IPS-20b (cell line): ENCODE data around the gene DENR.

ENCODE experiments used
- H3K27ac ChIP-seq: one replicate; pipeline ENCODE4 v1.5.1; 2013; ENCODE audit warnings: low read length
- H3K27me3 ChIP-seq: 2 replicates; pipeline ENCODE4 v1.6.1; 2013; ENCODE audit warnings: mild to moderate bottlenecking, low read length, inconsistent platforms; ENCODE audit not compliant: insufficient read depth
- H3K36me3 ChIP-seq: 2 replicates; pipeline ENCODE4 v1.6.1; 2013; ENCODE audit warnings: low read depth, mild to moderate bottlenecking, inconsistent platforms, low read length, moderate library complexity; ENCODE audit not compliant: insufficient read depth
- H3K4me1 ChIP-seq: 2 replicates; pipeline ENCODE4 v1.6.1; 2013; ENCODE audit warnings: mild to moderate bottlenecking, control low read depth, inconsistent platforms, low read length, moderate library complexity; ENCODE audit not compliant: insufficient read depth
- H3K4me3 ChIP-seq: 2 replicates; pipeline ENCODE4 v1.5.1; 2013; ENCODE audit warnings: mild to moderate bottlenecking, low read length, inconsistent platforms
- H3K9ac ChIP-seq: 2 replicates; pipeline ENCODE4 v1.6.1; 2013; ENCODE audit warnings: low read depth, mild to moderate bottlenecking, inconsistent platforms, low read length, moderate library complexity
- H3K9me3 ChIP-seq: 2 replicates; pipeline ENCODE4 v1.6.1; 2013; ENCODE audit warnings: mild to moderate bottlenecking, low read depth, low read length, inconsistent platforms; ENCODE audit not compliant: insufficient read depth

DENR gene

GRCh38 chr12:122724641-122725243, 27.9 kb upstream of the DENR start:
- H3K4me3 ChIP-seq, result no peak overlapping the region
- H3K36me3 ChIP-seq, result no peaks in the 10 kb centered on the region
- H3K27me3 ChIP-seq, result no peaks in the 10 kb centered on the region
- no peaks in the 10 kb centered on the region for H3K9me3 ChIP-seq
- no peak overlapping the region for H3K27ac ChIP-seq
- H3K4me1 ChIP-seq, result 0 out of 2 replicates have a peak, but pooled peaks cover 4% of the 10 kb centered on the region
- no peak overlapping the region for H3K9ac ChIP-seq

GRCh38 chr12:122725452-122726079, 27.1 kb upstream of the DENR start:
- no peak overlapping the region for H3K27ac ChIP-seq
- no peaks in the 10 kb centered on the region for H3K36me3 ChIP-seq
- no peak overlapping the region for H3K4me3 ChIP-seq
- H3K4me1 ChIP-seq, result 0 out of 2 replicates have a peak, but pooled peaks cover 4% of the 10 kb centered on the region
- no peaks in the 10 kb centered on the region for H3K27me3 ChIP-seq
- peak overlapping the region; percentile 20; the same call in 1 of the 2 replicates for H3K9ac ChIP-seq
- H3K9me3 ChIP-seq, result no peaks in the 10 kb centered on the region

- H3K27ac ChIP-seq, result no peak overlapping the region
- 0 out of 2 replicates have a peak, but pooled peaks cover 4% of the 10 kb centered on the region for H3K4me1 ChIP-seq
- H3K9me3 ChIP-seq, result no peaks in the 10 kb centered on the region
- H3K27me3 ChIP-seq, result no peaks in the 10 kb centered on the region
- no peak overlapping the region for H3K4me3 ChIP-seq
- peak overlapping the region; percentile 20; the same call in 1 of the 2 replicates for H3K9ac ChIP-seq
- H3K36me3 ChIP-seq, result no peaks in the 10 kb centered on the region
Measured at GRCh38 chr12:122726080-122726558, 26.5 kb upstream of the DENR start.

GRCh38 chr12:122729583-122730214, 22.9 kb upstream of the DENR start:
- Histone ChIP-seq H3K36me3 (no peaks in the 10 kb centered on the region), H3K4me3 (no peak overlapping the region), H3K27ac (no peak overlapping the region), H3K4me1 (0 out of 2 replicates have a peak, but pooled peaks cover 4% of the 10 kb centered on the region), H3K27me3 (no peaks in the 10 kb centered on the region), H3K9ac (no peak overlapping the region), H3K9me3 (no peaks in the 10 kb centered on the region)

DNA sequence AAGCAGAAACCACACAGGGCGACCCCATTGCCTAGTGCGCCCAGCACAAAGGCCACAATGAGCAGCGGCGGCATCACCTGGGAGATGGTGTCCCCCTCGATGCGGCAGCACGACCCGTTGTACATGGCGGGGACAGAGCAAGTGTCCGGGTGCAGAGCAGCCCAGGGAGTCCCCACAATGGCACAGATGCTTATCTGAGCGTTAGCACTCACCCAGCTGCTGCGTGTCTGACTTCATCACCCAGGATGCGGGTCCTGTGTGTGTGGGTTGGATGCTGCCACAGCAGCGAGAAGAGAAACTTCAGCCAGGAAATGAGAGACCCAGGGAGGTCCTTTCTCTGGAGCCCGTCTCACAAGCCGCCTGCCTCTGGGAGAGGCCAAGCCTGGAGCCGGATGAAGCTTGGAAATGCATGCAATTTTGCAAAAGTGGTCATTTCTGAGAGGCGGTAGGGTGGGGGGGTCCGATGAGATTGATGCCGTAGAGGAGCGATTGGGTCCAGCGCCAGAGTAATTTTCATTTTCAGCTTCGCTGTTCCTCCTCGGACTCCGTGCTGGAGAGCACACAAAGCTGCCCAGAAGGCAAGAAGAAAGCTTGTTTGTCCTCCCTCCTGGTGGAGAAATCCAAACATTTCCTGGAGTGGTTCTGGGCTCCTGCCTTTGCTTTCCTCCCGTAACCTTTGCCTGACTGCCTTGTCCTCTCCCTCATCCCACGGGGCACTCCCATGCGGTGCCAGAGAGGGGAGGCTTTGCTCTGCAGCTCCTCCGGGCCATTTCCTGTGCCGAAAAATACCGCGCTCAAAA, 22.2 kb upstream of the DENR start, which contains the start of gene HCAR1:
Gene HCAR1, minus strand, starts transcription at position 630 of the 800 bp plus-strand sequence. Its CDS starts 505 bp downstream, at position 125.
- 0 out of 2 replicates have a peak, but pooled peaks cover 4% of the 10 kb centered on the region for H3K4me1 ChIP-seq
- no peaks in the 10 kb centered on the region for H3K27me3 ChIP-seq
- no peak within 1 kb of the TSS for H3K27ac ChIP-seq
- H3K36me3 ChIP-seq, result no peaks in the 10 kb centered on the region
- no peak within 1 kb of the TSS for H3K4me3 ChIP-seq
- H3K9me3 ChIP-seq, result no peaks in the 10 kb centered on the region
- no peak within 1 kb of the TSS for H3K9ac ChIP-seq

- Histone ChIP-seq H3K27me3 (no peaks in the 10 kb centered on the region), H3K27ac (no peak overlapping the region), H3K4me1 (no peaks in the 10 kb centered on the region), H3K9ac (no peak overlapping the region), H3K9me3 (no peaks in the 10 kb centered on the region; the same call in 1 of the 2 replicates), H3K4me3 (no peak overlapping the region), H3K36me3 (no peaks in the 10 kb centered on the region)
Measured at GRCh38 chr12:122732170-122732569, 20.5 kb upstream of the DENR start.

GRCh38 chr12:122732611-122733010, 20.0 kb upstream of the DENR start:
- Histone ChIP-seq H3K27me3 (no peaks in the 10 kb centered on the region), H3K4me3 (no peak overlapping the region), H3K9ac (no peak overlapping the region), H3K36me3 (no peaks in the 10 kb centered on the region), H3K27ac (no peak overlapping the region), H3K4me1 (no peaks in the 10 kb centered on the region), H3K9me3 (no peaks in the 10 kb centered on the region; the same call in 1 of the 2 replicates)

DNA sequence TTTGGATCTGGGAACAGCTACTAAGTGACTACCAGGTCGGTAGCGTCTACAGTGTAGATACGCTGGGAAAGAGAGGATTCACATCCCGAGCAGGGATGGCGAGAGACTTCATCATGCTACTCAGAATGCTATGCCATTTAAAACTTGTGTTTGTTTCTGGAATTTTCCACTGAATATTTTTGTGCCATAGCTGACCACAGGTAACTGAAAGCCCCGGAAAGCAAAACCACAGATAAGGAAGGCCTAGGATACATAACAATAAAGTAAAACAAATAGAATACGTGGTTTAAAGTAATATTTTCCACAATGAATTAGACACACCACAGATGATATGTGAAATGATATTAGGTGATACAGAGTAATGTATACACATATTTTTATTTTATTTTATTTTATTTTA, 14.1 kb upstream of the DENR start:
- Histone ChIP-seq H3K9ac (no peak overlapping the region), H3K27ac (no peak overlapping the region), H3K27me3 (no peaks in the 10 kb centered on the region)

DNA sequence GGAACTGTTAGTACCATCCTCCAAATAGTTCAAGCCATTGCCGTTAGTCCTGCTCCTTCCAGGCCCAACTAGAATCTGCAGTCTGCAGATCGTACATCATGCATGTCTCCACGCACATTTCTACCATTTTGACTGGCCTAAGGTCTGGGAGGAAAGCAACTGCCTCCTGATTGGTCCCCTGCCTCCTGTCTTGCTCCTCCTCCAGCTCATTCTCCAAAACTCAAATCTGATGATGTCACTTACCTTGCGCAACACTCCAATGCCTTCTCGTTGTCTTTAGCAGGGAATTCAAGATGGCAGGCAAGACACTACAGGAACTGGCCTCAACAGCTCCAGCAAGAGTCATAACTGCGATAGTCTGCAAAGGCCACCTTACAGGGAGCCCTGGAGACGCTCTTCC, 12.3 kb upstream of the DENR start:
- H3K4me3 ChIP-seq, result no peak overlapping the region
- H3K27me3 ChIP-seq, result no peaks in the 10 kb centered on the region
- H3K27ac ChIP-seq, result no peak overlapping the region
- H3K9ac ChIP-seq, result no peak overlapping the region
- H3K4me1 ChIP-seq, result no peaks in the 10 kb centered on the region
- H3K9me3 ChIP-seq, result no peaks in the 10 kb centered on the region; the same call in 1 of the 2 replicates
- H3K36me3 ChIP-seq, result no peaks in the 10 kb centered on the region

More for the DNA sequence above, 14.1 kb upstream of the DENR start:
- Histone ChIP-seq H3K4me1 (no peaks in the 10 kb centered on the region), H3K36me3 (no peaks in the 10 kb centered on the region), H3K4me3 (no peak overlapping the region), H3K9me3 (no peaks in the 10 kb centered on the region; the same call in 1 of the 2 replicates)

DNA sequence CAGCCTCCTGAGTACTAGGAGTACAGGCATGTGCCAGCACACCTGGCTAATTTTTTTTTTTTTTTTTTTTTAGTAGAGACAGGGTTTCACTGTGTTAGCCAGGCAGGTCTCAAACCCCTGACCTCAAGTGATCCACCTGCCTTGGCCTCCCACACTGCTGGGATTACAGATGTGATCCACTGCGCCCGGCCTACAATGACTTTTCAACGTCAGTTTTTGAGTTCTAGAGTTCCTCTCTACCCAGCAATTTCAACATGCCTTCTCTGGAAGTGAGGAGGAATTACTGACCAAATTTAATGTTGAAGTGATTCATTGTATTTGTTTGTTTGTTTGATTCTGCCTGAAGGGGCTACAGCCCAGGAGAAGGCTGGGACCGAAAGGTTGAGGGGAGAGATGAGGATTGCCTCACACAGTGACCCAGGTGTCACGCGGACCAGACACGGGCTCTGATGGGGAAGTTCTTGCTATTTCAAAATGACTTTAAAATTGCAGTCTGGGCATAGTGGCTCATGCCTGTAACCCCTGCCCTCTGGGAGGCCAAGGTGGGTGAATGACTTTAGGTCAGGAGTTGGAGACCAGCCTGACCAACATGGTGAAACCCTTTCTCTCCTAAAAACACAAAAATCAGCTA, 8.6 kb upstream of the DENR start:
- Histone ChIP-seq H3K27me3 (no peaks in the 10 kb centered on the region), H3K9me3 (no peaks in the 10 kb centered on the region), H3K27ac (no peak overlapping the region), H3K4me3 (no peak overlapping the region), H3K9ac (no peak overlapping the region), H3K4me1 (no peaks in the 10 kb centered on the region), H3K36me3 (no peaks in the 10 kb centered on the region)
